ENCODE results near the gene BRICD5.
A peak's percentile ranks its signal among the peaks of the same experiment; 100 is the strongest.

BRICD5 gene

DNA sequence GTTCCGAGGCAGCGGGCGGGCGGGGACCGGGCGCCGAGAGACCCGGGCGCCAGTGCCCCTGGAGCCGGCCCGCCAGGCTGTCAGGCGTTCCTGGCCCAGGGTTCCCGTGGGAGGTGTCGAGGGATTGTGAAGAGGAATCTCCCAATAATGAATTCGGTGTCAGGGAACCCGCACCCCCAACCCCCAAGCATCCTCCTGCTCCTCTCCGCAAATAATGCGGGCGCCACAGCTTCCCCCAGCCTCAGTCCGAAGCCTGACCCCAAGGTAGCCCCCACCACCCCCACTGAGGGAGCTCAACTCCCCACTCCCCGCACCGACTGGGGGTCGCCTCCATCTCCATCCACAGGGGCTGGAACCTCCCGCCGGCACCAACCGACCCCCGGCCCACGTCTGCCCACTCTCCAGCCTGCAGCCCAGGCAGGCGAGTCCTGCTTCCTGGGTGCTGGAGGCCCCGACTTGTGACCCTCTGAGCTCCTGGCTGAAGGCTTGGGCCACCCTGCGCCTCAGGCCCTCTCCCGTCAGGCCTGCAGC is 13.6 kb downstream of the BRICD5 start:
- DNase-seq, result no peak

DNA sequence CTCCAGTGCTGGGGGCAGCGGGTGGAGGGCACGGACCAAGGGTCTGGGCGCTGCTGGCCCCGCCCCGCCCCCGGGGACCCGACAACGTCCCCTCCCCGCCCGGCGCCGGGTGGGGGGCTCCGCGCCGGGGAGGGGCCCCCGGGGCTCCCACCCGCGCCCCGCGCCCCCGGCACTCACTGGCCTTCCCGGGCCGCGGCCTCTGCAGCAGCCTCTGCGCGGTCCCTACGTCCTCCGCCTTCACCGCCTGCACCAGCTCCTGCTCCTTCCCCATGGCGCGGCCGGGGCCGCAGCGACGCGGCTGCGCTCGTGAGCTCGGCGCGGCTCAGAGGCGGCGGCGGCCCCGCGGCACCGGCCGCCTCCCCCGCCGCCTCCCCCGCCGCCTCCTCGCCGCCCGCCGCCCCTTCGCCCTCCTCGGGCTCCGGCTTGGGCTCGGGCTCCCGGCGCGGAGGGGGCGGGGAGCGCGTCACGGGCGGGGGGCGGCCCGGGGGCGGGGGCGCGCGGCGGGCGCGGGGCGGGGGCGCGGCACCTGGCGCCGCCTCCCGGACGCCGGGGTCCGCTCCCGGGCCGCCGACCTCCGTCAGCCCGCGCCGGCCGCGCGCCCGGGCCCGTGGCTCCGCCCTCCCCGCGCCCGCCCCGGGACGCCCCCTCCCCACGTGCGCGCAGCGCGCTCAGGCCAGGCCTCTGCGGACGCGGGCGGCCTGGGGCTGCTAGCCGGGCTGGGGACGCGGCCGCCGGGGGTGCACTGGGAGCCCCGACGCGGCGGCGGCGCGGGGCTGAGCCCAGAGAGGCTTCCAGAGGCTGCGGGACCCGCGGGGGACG is 14.3 kb downstream of the BRICD5 start, which contains the start of gene CASKIN1:
TSS of gene CASKIN1 (minus strand) at position 444 of the 819 bp plus-strand sequence. CDS start at position 271, 173 bp downstream.
- peak; percentile 63 for DNase-seq

DNA sequence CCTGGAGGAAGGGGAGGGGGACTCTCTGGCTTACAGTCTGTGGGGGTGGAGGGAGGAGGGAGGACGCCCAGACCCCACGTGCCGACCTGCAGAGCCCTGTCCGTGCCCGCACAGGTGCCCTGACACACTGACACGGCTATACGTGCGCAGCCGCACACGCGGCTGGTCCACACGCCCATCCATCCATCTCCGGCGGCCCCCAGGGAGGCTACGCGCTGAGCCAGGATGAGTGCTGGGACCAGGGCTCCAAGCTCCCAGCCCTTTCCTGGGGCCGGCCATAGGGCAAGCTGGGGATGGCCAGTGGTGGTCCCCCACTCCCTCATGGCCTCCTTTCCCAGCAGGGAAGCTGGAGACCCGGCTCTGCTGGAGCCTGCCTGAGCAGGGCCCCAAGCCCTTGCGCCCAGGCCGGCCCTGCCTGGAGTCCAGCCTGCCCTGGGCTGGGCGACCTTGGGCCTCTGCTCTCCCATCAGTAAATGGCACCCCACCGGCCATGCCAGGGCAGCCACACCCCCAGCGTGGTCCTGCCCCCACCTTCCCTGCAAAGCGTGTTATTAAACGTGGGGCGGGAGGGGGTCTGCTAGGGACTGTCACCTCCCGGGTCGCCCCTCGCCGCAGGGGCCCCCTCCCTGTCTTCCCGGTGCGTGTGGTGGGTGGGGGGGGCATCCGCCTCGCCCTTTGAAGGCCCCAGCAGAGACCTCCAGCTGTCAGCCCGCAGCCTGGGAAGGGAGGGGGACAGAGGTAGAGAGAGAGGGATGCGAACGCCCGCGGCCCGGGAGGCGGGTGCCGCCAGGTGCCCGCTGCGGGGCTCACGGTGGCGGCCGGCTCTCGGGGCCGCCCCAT is 15.1 kb downstream of the BRICD5 start:
- DNase-seq, result no peak

DNA sequence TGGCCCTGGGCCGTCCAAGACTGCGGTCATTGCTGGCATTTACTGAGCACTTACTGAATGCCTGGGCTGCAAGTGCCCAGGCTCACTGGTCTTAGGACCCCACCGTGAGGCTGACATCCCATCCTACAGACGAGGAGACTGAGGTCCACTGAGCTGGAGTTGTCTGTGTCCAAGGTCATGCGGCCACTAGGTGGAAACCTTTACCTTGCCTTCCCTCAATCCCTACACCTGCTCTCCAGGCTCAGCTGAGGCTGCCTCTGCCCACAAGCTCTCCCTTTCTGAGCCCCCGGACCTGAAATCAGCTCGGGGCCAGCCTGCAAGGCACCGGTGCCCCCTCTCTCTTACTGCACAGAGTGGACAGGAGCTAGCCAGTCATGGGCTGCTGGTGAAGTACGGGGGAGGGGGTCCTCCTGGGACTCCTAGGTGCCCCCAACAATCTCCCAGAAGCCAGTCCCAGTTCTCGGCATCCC is 15.8 kb downstream of the BRICD5 start:
- peak; percentile 75 for DNase-seq

DNA sequence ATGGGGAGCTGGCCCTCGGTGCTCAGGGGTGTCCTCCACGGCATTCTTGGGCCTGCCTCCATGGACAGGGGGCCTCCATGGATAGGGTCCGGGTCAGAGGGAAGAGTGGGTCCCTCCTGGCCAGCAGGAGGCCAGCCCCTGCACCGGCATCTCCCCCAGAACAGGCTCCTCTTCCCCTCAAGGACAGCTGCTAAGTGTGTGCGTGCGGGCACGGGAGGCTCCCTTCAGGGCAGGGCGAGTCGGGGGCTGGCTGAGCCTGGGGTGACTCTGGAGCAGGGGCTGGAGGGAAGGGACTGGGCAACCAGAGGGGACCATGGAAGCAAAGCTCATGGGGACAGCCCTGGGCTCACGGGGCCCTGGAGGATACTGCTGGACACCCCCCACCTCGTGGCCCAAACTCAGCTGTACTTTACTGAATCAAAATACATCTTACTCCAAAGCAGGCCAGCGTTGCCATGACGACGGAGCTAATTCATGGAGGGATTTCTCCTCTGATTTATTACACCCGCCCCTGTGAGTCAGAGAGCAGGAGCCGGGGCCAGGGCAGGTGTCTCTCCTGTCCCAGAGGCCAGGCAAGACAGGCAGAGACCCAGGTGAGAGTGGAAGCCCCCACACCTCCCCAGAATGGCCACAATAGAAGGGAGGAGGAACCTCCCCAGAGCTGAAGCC is 16.4 kb downstream of the BRICD5 start:
- DNase-seq, result peak; percentile 63

DNA sequence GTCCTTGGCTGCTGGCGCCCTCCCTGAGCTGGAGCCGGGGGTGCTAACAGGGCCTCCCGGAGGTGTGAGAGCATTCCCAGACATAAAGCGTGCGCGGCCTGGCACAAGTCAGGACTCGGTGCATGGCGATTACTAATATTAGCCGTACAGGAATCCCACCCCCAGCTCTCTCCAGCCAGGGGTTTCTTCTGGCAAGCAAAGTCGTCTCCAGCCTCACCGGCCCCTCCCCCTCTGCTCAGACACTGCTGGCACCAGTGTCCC is 19.3 kb downstream of the BRICD5 start:
- no peak for DNase-seq

DNA sequence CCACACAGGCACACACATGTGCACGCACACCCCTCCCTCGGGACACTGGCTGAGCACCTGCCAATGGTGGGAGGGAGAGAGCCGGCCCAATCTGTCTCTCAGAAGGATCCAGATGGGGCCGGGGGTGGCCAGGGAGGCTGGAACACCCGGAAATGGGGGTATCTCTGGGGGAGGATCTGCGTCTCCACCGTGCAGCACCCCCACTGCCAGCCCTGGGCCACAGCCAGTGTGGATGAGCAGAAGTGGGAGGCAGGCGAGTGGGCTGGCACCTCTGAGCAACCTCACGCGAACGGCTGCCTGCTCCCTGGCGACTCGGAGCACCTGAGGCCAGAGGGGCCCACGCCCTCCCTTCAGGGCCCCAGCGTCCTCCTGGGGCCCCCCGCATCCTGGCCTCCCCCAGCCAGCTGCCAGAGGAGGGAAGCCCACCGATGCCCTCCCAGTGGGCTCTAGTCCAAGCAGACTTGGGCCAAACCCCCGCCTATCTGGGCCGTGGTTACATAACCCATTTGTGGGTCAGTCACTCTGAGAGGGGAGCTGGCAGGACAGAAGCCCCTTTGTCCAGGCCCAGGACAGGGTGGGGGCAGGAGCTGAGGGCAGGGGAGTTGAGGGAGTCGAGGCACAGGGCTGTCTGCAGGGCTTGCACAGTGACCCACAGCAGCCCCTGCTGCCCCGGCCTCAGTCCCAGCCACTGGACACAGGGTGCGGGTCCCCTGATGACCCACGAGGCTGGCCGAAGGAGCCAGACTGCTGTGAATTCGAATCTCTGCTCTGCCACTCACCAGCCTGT is 19.8 kb downstream of the BRICD5 start:
- no peak for DNase-seq

DNA sequence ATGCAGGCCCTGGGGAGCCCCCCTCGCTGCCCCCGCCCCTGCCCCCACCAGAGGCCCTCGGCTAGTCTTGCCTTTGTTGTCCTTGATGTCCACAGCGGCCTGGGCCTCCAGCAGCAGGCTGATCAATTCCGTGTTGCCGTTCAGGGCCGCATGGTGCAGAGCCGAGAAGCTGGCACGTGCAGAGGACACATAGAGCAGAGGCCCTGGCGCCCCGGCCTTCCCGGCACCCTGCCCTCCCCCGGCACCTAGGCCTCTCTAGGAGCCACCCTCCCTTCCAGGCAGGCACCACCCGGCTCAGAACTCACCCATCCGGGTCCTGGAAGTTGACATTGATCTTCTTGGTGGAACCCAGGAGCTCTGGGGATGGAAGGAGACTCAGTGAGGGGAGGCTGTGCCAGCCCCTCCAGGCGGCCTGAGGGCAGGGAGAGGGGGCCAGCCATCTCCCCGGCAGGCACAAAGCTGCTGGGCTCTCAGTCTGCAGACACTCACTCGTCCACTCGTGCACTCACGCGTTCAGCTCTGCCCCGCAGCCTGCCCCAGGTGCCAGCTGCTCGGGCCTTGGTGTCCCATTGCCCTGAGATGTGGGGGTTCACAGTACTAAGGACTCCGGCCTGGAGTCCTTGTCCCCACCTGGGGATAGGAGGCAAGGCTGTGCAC is 20.5 kb downstream of the BRICD5 start:
- no peak for DNase-seq

DNA sequence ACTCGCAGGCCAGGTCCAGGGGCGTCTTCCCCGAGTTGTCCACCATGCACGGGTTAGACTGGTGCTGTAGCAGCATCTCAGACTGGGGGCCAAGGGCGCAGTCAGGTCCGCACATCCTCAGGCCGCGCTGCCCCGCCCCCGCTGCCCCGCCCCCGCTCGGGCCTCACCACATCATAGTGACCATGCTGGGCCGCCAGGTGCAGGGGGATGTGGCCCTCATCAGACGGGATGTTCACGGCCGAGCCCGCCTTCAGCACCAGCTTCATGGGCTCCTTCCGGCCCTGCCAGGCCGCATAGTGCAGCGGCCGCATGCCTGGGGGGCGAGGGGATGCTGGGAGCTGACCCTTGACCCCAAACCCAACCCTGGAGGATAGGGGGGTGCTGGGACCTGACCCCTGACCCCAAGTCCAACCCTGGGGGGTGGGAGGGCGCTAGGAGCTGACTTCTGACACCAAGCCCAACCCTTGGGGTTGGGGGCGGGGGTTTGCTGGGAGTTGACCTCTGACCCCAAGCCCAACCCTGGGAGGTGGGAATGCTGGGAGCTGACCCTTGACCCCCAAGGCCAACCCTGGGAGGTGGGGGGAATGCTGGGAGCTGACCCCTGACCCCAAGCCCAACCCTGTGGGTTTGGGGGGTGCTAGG is 21.3 kb downstream of the BRICD5 start:
- DNase-seq, result no peak

DNA sequence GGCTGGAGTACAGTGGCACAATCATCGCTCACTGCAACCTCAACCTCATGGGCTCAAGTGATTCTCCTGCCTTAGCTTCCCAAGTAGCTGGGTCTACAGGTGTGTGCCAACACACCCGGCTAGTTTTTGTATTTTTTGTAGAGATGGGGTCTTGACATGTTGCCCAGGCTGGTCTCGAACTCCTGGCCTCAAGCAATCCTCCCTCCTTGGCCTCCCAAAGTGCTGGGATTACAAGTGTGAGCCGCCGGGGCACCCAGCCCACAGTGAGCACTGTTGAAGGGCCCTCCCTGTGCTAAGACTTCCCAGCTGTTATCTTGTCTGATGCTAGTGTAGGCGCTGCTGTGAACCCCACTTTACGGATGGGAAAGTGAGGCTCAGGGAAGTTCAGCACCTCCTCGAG is 22.3 kb downstream of the BRICD5 start:
- DNase-seq, result no peak

DNA sequence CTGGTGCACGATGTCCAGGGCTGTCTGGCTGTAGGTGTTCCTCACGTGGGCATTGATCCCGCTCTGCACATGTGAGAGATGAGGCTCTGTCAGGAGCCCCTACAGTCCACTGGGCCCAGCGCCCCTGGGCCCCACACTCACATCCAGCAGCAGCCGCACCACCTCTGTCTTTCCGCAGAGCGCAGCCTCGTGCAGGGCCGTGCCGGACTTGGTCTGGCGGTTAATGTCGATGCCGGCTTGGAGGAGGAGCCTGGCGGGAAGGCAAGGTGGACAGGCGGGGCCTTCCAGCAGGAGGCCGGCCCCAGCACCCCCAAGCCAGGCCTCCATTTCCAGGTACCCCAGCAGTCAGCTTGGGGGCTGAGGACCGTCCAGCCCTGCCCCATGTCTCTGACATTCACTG is 23.5 kb downstream of the BRICD5 start:
- no peak for DNase-seq

DNA sequence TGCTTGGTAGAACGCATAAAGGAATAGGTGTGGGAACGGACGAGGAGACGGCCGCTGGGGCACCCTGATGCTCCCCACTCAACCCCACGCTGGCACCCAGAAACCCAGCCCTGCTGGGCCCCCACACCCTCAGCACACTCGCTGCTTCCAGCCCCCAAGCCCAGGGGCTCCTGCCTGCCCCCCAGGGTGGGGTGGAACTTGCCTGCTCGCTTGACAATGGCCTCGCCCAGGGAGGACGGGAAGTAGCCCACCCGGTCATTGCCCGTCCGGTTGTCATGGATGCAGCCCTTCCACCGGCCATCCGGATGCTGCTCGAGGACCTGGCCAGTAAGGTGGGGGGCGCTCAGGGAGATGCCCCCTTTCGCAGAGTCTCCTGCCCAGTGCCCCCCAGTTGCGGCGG is 24.2 kb downstream of the BRICD5 start:
- DNase-seq, result no peak

DNA sequence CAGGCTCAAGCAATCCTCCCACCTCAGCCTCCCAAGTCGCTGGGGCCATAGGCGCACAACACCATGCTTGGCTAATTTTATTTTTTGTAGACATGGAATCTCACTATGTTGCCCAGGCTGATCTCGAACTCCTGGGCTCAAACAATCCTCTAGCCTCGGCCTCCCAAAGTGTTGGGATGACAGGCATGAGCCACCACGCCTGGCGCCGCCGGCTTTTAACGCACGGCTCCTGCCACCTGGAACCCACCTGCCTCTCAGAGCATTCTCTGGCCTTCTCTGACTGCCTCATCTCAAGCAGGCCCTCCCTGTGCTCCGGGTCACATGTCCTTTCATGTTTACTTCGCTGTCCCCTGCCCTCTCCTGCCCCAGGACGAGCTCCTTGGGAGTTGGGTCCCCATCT is 24.6 kb downstream of the BRICD5 start:
- DNase-seq, result no peak

DNA sequence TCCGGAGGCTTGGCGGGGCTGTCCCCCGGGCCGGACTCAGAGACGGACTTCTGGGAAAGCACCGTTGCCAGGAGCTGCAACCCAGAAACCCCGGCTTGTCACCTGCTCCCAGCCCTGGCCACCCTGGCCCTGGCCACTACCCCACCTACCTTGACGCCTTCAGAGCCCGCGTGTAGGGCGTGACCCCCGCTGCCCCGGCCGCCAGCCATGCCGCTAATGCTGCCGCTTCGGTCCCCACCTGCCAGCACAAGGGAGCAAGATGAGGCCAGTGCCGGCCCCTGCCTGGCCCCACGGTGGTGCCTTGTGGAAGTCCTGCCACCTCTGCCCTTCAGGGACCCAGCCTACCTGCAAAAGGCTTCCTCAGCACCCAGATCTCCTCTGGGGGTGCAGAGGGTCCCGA is 25.7 kb downstream of the BRICD5 start:
- no peak for DNase-seq

DNA sequence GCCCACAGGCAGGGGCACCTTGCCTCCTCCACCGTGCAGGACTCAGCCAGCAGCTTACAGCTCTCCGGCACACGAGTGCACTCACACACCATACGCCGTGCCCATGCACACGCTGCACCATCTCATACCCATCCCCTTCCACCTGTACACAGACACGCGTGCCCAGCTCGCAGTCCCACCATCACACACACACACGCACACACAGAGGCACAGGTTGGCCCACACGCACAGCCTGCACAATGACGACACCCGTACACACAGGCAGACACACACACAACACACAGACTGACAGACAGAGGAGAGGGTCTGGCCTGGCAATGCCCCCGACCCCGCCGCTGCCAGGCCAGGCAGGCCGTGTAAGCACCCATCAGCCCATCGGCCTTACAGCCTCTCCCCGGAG is 26.3 kb downstream of the BRICD5 start:
- no peak for DNase-seq

DNA sequence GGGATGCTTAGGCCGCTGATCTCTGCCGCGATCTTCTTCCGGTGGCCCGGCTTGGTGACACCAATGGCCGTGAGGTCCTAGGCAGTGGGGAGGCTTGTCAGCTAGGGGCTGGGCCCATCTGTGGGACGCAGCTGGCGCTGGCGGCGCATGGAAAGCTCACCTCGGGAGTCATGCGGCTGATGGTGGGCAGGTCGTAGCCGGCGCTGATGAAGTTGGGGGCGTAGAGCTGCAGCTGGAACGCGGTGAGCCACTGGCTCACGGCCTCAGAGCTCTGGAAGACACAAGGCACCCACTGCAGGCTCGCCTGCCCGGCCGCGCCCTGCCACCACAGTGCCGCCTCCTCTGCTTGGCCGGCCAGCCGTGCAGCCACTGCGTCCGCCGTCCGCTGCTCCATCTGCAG is 27.0 kb downstream of the BRICD5 start:
- DNase-seq, result no peak

DNA sequence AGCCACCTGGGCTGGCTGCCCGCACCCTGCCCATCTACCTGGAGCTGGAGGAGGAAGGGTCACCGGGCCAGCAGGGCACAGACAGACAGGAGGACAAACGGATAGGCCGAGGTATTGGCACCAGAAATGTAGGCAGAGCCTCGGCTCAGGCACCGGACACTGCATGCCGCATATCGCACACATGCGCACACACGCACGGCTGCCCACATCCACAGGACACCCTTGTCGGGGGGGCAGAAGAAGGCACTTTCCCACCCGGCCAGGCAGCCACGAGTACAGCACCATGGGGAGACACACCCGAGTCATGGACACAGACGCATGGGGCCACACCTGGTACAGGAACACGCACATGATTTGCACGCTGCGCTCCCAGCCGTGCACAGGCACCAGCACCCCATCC is 28.7 kb downstream of the BRICD5 start:
- no peak for DNase-seq

DNA sequence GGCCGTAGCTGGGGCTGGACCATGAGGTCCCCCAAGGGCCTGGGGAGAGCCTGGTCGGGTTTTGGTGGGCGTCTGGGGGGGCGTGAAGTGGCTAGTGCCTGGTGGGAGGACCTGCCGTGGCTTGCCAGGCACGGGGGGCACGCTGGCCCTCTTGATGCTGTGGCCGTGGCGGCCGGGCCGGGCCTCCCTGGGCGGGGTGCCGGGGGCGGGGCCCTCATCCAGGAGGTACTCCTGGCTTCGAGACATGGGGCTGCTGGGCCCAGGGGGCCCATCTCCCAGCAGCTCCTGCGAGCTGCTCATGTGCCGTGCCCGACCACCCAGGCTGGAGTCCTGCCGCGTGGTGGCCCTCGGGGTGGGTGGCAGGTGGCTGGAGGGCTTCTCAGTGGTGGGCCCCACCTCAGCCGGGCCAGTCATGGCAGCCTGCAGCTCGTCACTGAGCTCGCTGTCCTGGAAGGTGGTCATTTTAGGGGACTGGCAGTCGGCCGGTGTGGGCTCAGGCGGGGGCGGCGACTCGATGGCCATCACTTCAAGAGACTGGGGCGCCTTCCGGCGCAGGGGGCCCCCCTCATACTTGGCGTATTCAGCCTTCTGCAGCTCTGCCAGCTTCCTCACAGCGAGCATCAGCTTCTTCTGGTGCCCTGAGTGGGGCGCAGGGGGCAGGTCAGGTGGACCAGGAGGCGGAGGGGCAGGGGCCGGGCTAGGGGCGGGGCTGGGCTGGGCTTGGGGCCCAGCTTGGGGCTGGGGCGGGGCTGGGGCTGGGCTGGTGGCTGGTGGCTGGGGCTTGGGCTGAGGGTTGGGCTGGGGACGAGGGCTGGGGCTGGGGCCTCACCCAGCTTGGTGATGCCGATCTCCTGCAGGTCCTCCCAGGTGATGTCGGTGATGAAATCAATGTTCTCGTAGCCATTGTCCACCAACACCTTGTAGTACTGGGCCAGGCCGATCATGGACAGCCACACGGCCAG is 29.4 kb downstream of the BRICD5 start:
- peak; percentile 28 for DNase-seq

DNA sequence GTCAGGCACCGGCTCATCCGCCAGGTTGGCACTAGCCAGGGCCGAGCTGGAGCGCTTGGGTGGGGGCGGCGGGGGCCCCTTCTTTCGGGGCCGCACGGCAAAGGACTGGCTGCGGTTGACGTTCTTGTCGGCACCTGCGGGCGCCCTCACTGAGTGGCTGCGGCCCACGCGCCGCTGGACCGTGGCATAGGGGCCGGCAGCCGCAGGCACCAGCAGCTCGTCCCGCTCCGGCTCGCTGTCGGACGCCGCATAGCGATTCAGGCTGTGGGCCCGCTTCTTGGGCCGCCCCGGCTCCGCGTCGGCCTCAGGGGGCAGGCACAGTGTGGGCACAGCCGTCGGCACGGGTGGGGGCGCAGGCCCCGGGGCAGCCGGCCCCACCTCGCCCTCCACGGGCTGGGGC is 30.2 kb downstream of the BRICD5 start:
- no peak for DNase-seq

DNA sequence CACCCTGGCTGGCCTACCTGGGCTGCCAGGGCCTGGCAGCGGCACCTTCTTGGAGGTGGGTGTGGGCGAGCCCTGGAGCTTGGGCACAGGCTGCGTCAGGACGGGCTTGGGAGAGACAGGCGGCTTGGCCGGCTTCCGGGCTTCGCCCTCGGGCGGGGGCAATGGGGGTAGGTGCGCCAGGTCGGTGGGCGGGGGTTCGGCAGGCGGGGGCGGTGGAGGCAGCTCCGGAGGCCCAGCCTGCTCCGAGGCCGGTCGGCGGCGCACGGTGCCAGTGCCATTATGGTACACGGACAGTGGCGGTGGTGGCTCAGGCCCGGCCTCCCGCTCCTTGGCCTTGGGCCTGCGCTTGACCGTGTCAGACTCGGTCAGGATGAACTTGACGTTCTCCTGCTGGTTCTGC is 31.1 kb downstream of the BRICD5 start:
- DNase-seq, result no peak
